MM.1S (cell line): Measurements from ENCODE around the gene MYBPC2.

ENCODE experiments used
- DNase-seq: peaks from one replicate; pipeline ENCODE4 v3.0.0-alpha.2; 2015
- H2AFZ ChIP-seq: fragments of 300-600 bp; sonication (generic); 2 replicates; pipeline ENCODE4 v1.6.0; 2016; ENCODE audit warnings: antibody characterized with exemption, low read length
- H3F3A ChIP-seq: fragments of 300-600 bp; sonication (generic); 2 replicates; pipeline ENCODE4 v1.6.1; 2016; ENCODE audit warnings: mild to moderate bottlenecking, antibody characterized with exemption, low read length, moderate library complexity, mixed read lengths; ENCODE audit not compliant: insufficient read depth
- H3K27ac ChIP-seq: fragments of 300-600 bp; sonication (generic); 2 replicates; pipeline ENCODE4 v1.5.1; 2016; ENCODE audit warnings: mild to moderate bottlenecking, low read length
- H3K27me3 ChIP-seq: fragments of 300-600 bp; sonication (generic); replicated peaks from 2 replicates; pipeline ENCODE4 v1.6.0; 2016; ENCODE audit warnings: low read length; ENCODE audit not compliant: insufficient read depth
- H3K36me3 ChIP-seq: fragments of 300-600 bp; sonication (generic); replicated peaks from 2 replicates; pipeline ENCODE4 v1.6.1; 2016; ENCODE audit warnings: mild to moderate bottlenecking, low read length, mixed read lengths; ENCODE audit not compliant: insufficient read depth
- H3K4me1 ChIP-seq: fragments of 300-600 bp; sonication (generic); 2 replicates; pipeline ENCODE4 v1.6.1; 2016; ENCODE audit warnings: low read length, mixed read lengths
- H3K4me2 ChIP-seq: fragments of 300-600 bp; sonication (generic); 2 replicates; pipeline ENCODE4 v1.6.0; 2016; ENCODE audit warnings: low read depth, low read length
- H3K4me3 ChIP-seq: fragments of 300-600 bp; sonication (generic); 2 replicates; pipeline ENCODE4 v1.5.1; 2016; ENCODE audit warnings: low read length, mixed read lengths
- H3K79me2 ChIP-seq: fragments of 300-600 bp; sonication (generic); 2 replicates; pipeline ENCODE4 v1.6.1; 2016; ENCODE audit warnings: mixed run types, low read length, mixed read lengths
- H3K9ac ChIP-seq: fragments of 300-600 bp; sonication (generic); 2 replicates; pipeline ENCODE4 v1.6.1; 2016; ENCODE audit warnings: low read length, mixed read lengths
- H3K9me2 ChIP-seq: fragments of 300-600 bp; sonication (generic); replicated peaks from 2 replicates; pipeline ENCODE4 v1.6.1; 2016; ENCODE audit warnings: mild to moderate bottlenecking, low read length, mixed read lengths; ENCODE audit not compliant: insufficient read depth
- H3K9me3 ChIP-seq: fragments of 300-600 bp; sonication (generic); replicated peaks from 2 replicates; pipeline ENCODE4 v1.6.1; 2016; ENCODE audit warnings: mild to moderate bottlenecking, low read length, mixed read lengths; ENCODE audit not compliant: insufficient read depth
- H4K20me1 ChIP-seq: fragments of 300-600 bp; sonication (generic); 2 replicates; pipeline ENCODE4 v1.6.1; 2016; ENCODE audit warnings: mild to moderate bottlenecking, low read length, moderate library complexity, mixed read lengths; ENCODE audit not compliant: insufficient read depth
- CTCF ChIP-seq: fragments of 300-600 bp; sonication (generic); IDR thresholded peaks from 2 replicates; pipeline ENCODE4 v1.5.1; 2016; ENCODE audit warnings: antibody characterized with exemption, low read length, mixed read lengths
- EZH2 ChIP-seq: fragments of 300-600 bp; sonication (generic); optimal IDR thresholded peaks from 2 replicates; pipeline ENCODE3; 2017; ENCODE audit warnings: low read depth, mild to moderate bottlenecking, antibody characterized with exemption, low read length, mixed read lengths
- EZH2phosphoT487 ChIP-seq: fragments of 300-600 bp; sonication (generic); IDR thresholded peaks from 2 replicates; pipeline ENCODE4 v1.6.1; 2018; ENCODE audit warnings: antibody characterized with exemption, low read length

MYBPC2 gene

DNA sequence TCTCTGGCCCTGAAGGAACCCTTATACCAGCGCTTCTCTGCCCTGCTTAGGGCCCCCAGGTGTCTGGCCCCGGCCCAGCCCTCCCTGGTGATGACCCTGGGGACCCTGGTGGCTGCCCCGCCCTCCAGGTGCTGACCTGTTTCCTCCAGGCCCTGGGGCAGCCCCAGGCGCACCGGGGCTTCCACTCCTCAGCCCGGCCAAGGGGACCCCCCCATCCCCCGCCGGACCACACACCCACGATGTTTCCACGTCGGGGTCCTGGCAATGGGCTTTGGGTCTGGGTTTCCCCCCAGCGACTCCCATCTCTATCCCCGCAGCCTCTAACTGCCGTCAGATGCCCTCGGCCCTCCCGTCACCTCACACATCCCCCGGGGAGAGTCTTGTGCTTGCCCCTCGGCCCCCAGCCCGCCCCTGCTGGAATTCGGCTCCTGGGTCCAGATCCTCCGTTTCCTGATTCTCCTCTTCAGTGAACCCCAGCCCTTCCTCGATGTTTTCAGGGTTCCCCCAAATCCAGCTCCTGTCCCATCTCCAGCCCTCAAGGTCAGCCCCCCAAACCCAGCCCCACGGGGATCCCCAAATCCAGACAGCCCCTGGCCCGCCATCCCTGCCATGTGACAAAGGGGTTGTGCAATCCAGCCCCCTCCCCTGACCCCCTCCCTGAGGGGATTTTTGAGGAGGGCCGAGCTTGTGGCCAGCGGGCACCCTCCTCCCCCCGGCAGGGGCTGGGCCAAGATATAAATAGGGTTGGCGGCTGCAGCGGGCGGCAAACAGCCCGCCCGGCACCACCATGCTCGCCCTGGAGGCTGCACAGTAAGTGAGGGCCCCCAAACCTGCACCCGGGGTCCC, 14.3 kb upstream of the MYBPC2 start, which contains the start of gene SPIB:
Gene SPIB, plus strand, starts transcription at position 763 of the 846 bp plus-strand sequence. Its CDS starts 25 bp downstream, at position 788.
- H3K4me1 ChIP-seq, result peaks cover 26% of the 10 kb centered on the region
- H3K4me3 ChIP-seq, result peak within 1 kb of the TSS; percentile 50
- H3K79me2 ChIP-seq, result no peaks in the 10 kb centered on the region
- TF ChIP-seq EZH2phosphoT487, result no peak
- no peak for TF ChIP-seq CTCF
- peaks cover 8% of the 10 kb centered on the region for H3K27me3 ChIP-seq
- H3K9me3 ChIP-seq, result no peaks in the 10 kb centered on the region
- peak within 1 kb of the TSS; percentile 61 for H2AFZ ChIP-seq
- no peak for DNase-seq
- H3K9ac ChIP-seq, result no peak within 1 kb of the TSS
- H3K4me2 ChIP-seq, result peak within 1 kb of the TSS; percentile 72
- no peak within 1 kb of the TSS for H3K27ac ChIP-seq
- no peaks in the 10 kb centered on the region for H3K9me2 ChIP-seq
- H4K20me1 ChIP-seq, result no peaks in the 10 kb centered on the region
- H3F3A ChIP-seq, result no peaks in the 10 kb centered on the region; the same call in 1 of the 2 replicates
- no peaks in the 10 kb centered on the region for H3K36me3 ChIP-seq

GRCh38 chr19:50419022-50419579, 13.6 kb upstream of the MYBPC2 start:
- Histone ChIP-seq H3K27ac (no peak overlapping the region), H3K79me2 (no peaks in the 10 kb centered on the region), H3F3A (no peaks in the 10 kb centered on the region; the same call in 1 of the 2 replicates), H3K4me1 (peaks cover 26% of the 10 kb centered on the region), H2AFZ (peak overlapping the region; percentile 61), H3K4me3 (peak overlapping the region; percentile 50), H3K9me2 (no peaks in the 10 kb centered on the region), H3K9ac (no peak overlapping the region), H4K20me1 (no peaks in the 10 kb centered on the region), H3K36me3 (no peaks in the 10 kb centered on the region), H3K4me2 (peak overlapping the region; percentile 72), H3K9me3 (no peaks in the 10 kb centered on the region), H3K27me3 (peaks cover 8% of the 10 kb centered on the region)
- TF ChIP-seq EZH2phosphoT487 (no peak), EZH2 (no peak), CTCF (no peak)
- DNase-seq, result no peak

GRCh38 chr19:50419580-50420035, 13.1 kb upstream of the MYBPC2 start:
- Histone ChIP-seq H4K20me1 (no peaks in the 10 kb centered on the region), H2AFZ (no peak overlapping the region), H3K79me2 (no peaks in the 10 kb centered on the region), H3K9ac (no peak overlapping the region), H3K4me1 (peaks cover 26% of the 10 kb centered on the region), H3K27me3 (peaks cover 8% of the 10 kb centered on the region), H3K9me3 (no peaks in the 10 kb centered on the region), H3K9me2 (no peaks in the 10 kb centered on the region), H3K27ac (no peak overlapping the region), H3F3A (no peaks in the 10 kb centered on the region), H3K4me2 (peak overlapping the region; percentile 72; the same call in 1 of the 2 replicates), H3K4me3 (peak overlapping the region; percentile 50; the same call in 1 of the 2 replicates), H3K36me3 (no peaks in the 10 kb centered on the region)
- no peak for DNase-seq
- TF ChIP-seq EZH2phosphoT487 (no peak), CTCF (no peak), EZH2 (no peak)
